ENCODE results near the gene SMARCA4.

Gene SMARCA4

DNA sequence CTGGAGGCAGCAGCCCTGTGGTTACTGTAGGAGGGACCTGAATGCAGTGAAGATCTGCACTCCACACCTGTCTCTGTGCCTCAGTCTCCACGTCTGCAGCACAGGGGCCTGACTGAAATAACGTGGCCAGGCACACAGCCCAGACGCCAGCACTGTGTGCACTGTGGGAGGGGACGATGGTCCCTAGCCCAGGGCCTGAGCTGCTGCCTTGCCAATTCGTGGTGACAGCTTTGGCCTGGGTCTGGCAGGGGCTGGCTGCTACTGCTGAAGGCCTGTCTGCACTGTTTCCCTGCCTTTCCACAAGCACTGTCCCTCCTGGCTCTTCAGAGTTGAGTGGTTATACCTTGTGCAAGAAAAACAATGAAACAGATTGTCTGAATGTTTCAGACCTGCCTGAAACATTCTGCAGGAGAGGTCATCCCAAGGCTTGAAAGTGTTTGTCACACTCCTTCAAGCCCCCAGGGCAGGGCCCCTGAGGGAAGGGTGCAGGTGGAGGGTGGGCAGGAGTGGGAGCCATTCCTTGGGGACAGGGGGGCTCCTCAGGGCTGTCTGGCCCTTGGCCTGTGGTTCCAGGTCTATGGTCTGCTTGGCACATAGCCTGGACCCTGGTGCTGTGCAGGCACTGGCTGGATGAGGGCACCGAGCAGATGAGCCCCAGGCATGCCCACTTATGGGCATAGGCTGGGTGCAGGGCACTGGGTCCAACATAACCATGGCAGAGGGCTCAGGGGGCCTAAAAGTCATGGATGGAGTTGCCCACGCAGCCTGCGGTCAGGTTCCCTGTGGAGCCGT lies 89.7 kb downstream of the SMARCA4 start:
- no peak for DNase-seq (ENCODE audit: low spot score)
- TF ChIP-seq, protein P1, sequence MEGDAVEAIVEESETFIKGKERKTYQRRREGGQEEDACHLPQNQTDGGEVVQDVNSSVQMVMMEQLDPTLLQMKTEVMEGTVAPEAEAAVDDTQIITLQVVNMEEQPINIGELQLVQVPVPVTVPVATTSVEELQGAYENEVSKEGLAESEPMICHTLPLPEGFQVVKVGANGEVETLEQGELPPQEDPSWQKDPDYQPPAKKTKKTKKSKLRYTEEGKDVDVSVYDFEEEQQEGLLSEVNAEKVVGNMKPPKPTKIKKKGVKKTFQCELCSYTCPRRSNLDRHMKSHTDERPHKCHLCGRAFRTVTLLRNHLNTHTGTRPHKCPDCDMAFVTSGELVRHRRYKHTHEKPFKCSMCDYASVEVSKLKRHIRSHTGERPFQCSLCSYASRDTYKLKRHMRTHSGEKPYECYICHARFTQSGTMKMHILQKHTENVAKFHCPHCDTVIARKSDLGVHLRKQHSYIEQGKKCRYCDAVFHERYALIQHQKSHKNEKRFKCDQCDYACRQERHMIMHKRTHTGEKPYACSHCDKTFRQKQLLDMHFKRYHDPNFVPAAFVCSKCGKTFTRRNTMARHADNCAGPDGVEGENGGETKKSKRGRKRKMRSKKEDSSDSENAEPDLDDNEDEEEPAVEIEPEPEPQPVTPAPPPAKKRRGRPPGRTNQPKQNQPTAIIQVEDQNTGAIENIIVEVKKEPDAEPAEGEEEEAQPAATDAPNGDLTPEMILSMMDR (IDR thresholded peaks at IDR 0.05; ENCODE audit: extremely low read depth, missing control alignments) = no peak

DNA sequence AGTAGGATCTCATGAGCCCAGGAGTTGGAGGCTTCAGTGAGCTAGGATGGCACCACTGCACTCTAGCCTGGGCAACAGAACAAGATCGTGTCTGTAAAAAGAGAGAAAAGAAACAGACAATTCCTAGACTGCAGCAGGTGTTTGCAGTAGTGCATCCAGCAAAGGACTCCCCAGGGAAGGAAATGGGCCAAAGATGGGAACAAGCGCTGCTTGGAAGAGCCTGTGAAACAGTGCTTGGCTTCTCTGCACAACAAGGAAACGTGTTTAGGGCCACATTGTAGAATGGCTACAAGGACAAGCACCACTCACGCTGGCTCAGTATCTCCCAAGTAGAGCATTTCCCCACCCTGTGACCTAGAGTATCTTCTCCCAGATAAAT lies 93.0 kb downstream of the SMARCA4 start:
- DNase-seq (ENCODE audit: low spot score) = no peak
- TF ChIP-seq, protein P1 (IDR thresholded peaks at IDR 0.05; ENCODE audit: extremely low read depth, missing control alignments) = no peak

- TF ChIP-seq, protein P1 (IDR thresholded peaks at IDR 0.05; ENCODE audit: extremely low read depth, missing control alignments) = no peak
- no peak for DNase-seq (ENCODE audit: low spot score)
Measured at GRCh38 chr19:11054200-11054599, 93.4 kb downstream of the SMARCA4 start.

- DNase-seq (ENCODE audit: low spot score) = no peak
Measured at GRCh38 chr19:11054628-11055027, 93.8 kb downstream of the SMARCA4 start.

GRCh38 chr19:11058246-11059030 lies 97.6 kb downstream of the SMARCA4 start:
- TF ChIP-seq, protein P1 (IDR thresholded peaks at IDR 0.05; ENCODE audit: extremely low read depth, missing control alignments) = no peak
- no peak for DNase-seq (ENCODE audit: low spot score)

More at GRCh38 chr19:11054628-11055027, 93.8 kb downstream of the SMARCA4 start:
- TF ChIP-seq, protein P1 (IDR thresholded peaks at IDR 0.05; ENCODE audit: extremely low read depth, missing control alignments) = no peak

DNA sequence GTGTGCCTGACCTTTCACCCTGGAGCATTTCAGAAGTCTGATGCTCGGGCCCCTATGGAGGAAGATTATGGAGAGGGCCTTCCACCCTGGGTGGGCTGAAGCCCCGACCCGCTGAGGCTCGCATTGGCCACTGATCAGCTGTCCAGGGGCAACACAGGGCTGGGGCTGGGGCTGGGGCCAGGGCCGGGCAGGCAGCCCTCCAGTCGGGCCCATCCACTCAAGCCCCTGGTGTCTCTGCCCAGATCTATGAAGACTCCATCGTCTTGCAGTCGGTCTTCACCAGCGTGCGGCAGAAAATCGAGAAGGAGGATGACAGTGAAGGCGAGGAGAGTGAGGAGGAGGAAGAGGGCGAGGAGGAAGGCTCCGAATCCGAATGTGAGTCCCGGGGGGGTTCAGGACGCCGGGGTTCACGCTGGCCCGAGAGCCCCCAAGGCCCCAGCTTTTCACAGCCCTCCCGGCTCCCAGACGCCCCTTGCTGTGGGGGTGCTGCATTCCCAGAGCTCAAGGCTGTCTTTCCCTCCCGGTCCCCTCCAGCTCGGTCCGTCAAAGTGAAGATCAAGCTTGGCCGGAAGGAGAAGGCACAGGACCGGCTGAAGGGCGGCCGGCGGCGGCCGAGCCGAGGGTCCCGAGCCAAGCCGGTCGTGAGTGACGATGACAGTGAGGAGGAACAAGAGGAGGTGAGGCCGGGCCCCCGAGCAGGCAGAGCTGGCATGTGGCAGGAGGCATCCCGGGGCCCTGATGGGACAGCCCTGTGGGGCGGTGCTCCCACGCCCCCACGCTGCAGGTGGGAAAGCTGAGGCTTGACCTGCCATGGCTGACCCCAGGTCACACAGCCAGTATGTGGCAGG lies 98.9 kb downstream of the SMARCA4 start:
- no peak for DNase-seq (ENCODE audit: low spot score)

More for the DNA sequence above, 98.9 kb downstream of the SMARCA4 start:
- TF ChIP-seq, protein P1 (IDR thresholded peaks at IDR 0.05; ENCODE audit: extremely low read depth, missing control alignments) = no peak
